Measurements from ENCODE around the gene SPATA2L. TPM values are rescaled to one million over a fixed set of nuclear protein-coding genes. Genes with fewer than 3 reads are reported as not detected.

SPATA2L gene
- total and polyA plus RNA-seq, 2 of the 13 experiments (the other 11 are each of a cell fraction or from before 2014, with no cell fraction given) = 9.1 to 20.7 TPM

GRCh38 chr16:89720551-89720812, 19.0 kb upstream of the SPATA2L start (continued):
- TF ChIP-seq UBTF (CRISPR knock-in tag; IDR thresholded peaks at IDR 0.05) (no peak), SNAI1 (CRISPR knock-in tag; IDR thresholded peaks at IDR 0.05; ENCODE audit: borderline replicate concordance) (no peak), GZF1 (CRISPR knock-in tag; IDR thresholded peaks at IDR 0.05) (peak; percentile 15; the same call in 1 of the 2 replicates), ZNF563 (CRISPR knock-in tag; IDR thresholded peaks at IDR 0.05) (no peak), ZNF557 (CRISPR knock-in tag; IDR thresholded peaks at IDR 0.05) (no peak), SMAD3 (CRISPR knock-in tag; IDR thresholded peaks at IDR 0.05) (0 out of 2 replicates have a peak, but pooled peaks have one; percentile 47), ZNF292 (CRISPR knock-in tag; IDR thresholded peaks at IDR 0.05; ENCODE audit: borderline replicate concordance, low read depth) (no peak; the same call in 1 of the 2 replicates), YY1 (IDR thresholded peaks at IDR 0.05; ENCODE audit: insufficient read depth, insufficient replicate concordance, low read depth, low read length) (no peak), ISL2 (CRISPR knock-in tag; IDR thresholded peaks at IDR 0.05) (no peak), LCORL (IDR thresholded peaks at IDR 0.05) (no peak), LCORL (CRISPR knock-in tag; IDR thresholded peaks at IDR 0.05) (no peak), MED1 (CRISPR knock-in tag; IDR thresholded peaks at IDR 0.05) (no peak), HNRNPUL1 (IDR thresholded peaks at IDR 0.05; ENCODE audit: low read depth, low read length) (no peak), ZBED4 (CRISPR knock-in tag; IDR thresholded peaks at IDR 0.05; ENCODE audit: borderline replicate concordance) (no peak; the same call in 1 of the 2 replicates), PTBP1 (IDR thresholded peaks at IDR 0.05; ENCODE audit: low read depth, low read length, poor library complexity, severe bottlenecking) (no peak), NFKBIZ (CRISPR knock-in tag; IDR thresholded peaks at IDR 0.05) (no peak), MAZ (IDR thresholded peaks at IDR 0.05; ENCODE audit: borderline replicate concordance, low read depth, low read length) (no peak), MAZ (CRISPR knock-in tag; IDR thresholded peaks at IDR 0.05; ENCODE audit: low read depth) (no peak)
- TF ChIP-seq, protein P1, sequence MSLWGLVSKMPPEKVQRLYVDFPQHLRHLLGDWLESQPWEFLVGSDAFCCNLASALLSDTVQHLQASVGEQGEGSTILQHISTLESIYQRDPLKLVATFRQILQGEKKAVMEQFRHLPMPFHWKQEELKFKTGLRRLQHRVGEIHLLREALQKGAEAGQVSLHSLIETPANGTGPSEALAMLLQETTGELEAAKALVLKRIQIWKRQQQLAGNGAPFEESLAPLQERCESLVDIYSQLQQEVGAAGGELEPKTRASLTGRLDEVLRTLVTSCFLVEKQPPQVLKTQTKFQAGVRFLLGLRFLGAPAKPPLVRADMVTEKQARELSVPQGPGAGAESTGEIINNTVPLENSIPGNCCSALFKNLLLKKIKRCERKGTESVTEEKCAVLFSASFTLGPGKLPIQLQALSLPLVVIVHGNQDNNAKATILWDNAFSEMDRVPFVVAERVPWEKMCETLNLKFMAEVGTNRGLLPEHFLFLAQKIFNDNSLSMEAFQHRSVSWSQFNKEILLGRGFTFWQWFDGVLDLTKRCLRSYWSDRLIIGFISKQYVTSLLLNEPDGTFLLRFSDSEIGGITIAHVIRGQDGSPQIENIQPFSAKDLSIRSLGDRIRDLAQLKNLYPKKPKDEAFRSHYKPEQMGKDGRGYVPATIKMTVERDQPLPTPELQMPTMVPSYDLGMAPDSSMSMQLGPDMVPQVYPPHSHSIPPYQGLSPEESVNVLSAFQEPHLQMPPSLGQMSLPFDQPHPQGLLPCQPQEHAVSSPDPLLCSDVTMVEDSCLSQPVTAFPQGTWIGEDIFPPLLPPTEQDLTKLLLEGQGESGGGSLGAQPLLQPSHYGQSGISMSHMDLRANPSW (CRISPR knock-in tag; IDR thresholded peaks at IDR 0.05; ENCODE audit: borderline replicate concordance) = no peak
- TF ChIP-seq, protein P2, sequence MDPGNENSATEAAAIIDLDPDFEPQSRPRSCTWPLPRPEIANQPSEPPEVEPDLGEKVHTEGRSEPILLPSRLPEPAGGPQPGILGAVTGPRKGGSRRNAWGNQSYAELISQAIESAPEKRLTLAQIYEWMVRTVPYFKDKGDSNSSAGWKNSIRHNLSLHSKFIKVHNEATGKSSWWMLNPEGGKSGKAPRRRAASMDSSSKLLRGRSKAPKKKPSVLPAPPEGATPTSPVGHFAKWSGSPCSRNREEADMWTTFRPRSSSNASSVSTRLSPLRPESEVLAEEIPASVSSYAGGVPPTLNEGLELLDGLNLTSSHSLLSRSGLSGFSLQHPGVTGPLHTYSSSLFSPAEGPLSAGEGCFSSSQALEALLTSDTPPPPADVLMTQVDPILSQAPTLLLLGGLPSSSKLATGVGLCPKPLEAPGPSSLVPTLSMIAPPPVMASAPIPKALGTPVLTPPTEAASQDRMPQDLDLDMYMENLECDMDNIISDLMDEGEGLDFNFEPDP (CRISPR knock-in tag; conservative IDR thresholded peaks at IDR 0.05) = no peak
